Ishikawa (cell line): ENCODE data around the gene CAMTA1.

Experiments
- CEBPB ChIP-seq: IDR thresholded peaks from 2 replicates; pipeline ENCODE4 v1.6.1; 2012
- CREB1 ChIP-seq: IDR thresholded peaks from 2 replicates; pipeline ENCODE4 v1.6.1; 2012; ENCODE audit warnings: low read depth
- EGR1 ChIP-seq: IDR thresholded peaks from 2 replicates; pipeline ENCODE4 v1.6.1; 2012
- EP300 ChIP-seq: IDR thresholded peaks from 2 replicates; pipeline ENCODE4 v1.6.1; 2012; ENCODE audit warnings: borderline replicate concordance
- FOXM1 ChIP-seq: IDR thresholded peaks from 2 replicates; pipeline ENCODE4 v1.6.1; 2012; ENCODE audit warnings: low read depth, borderline replicate concordance
- MAX ChIP-seq: IDR thresholded peaks from 2 replicates; pipeline ENCODE4 v1.6.1; 2012
- NFIC ChIP-seq: IDR thresholded peaks from 2 replicates; pipeline ENCODE4 v1.6.1; 2012
- RAD21 ChIP-seq: IDR thresholded peaks from 2 replicates; pipeline ENCODE4 v1.6.1; 2012; ENCODE audit warnings: low read depth
- REST ChIP-seq: IDR thresholded peaks from 2 replicates; pipeline ENCODE4 v1.6.1; 2012; ENCODE audit warnings: low read depth, mild to moderate bottlenecking
- TAF1 ChIP-seq: IDR thresholded peaks from 2 replicates; pipeline ENCODE4 v1.6.1; 2012; ENCODE audit warnings: low read depth, mild to moderate bottlenecking
- TCF12 ChIP-seq: IDR thresholded peaks from 2 replicates; pipeline ENCODE4 v1.6.1; 2012; ENCODE audit warnings: low read depth
- TEAD4 ChIP-seq: IDR thresholded peaks from 2 replicates; pipeline ENCODE4 v1.6.1; 2012
- YY1 ChIP-seq: IDR thresholded peaks from 2 replicates; pipeline ENCODE4 v1.6.1; 2012; ENCODE audit warnings: low read depth
- ZBTB7A ChIP-seq: IDR thresholded peaks from 2 replicates; pipeline ENCODE4 v1.6.1; 2012; ENCODE audit warnings: low read depth
- TF ChIP-seq, protein P1 (sequence below): IDR thresholded peaks from 2 replicates; pipeline ENCODE4 v1.6.1; 2012

Gene CAMTA1

GRCh38 chr1:6923416-6923815 is 138.2 kb downstream of the CAMTA1 start:
- no peak for TF ChIP-seq RAD21
- TF ChIP-seq FOXM1, result no peak
- TF ChIP-seq EP300, result no peak
- no peak for TF ChIP-seq YY1
- no peak for TF ChIP-seq TAF1
- TF ChIP-seq ZBTB7A, result no peak
- TF ChIP-seq CREB1, result no peak
- no peak for TF ChIP-seq CEBPB
- no peak for TF ChIP-seq REST
- TF ChIP-seq, protein P1, sequence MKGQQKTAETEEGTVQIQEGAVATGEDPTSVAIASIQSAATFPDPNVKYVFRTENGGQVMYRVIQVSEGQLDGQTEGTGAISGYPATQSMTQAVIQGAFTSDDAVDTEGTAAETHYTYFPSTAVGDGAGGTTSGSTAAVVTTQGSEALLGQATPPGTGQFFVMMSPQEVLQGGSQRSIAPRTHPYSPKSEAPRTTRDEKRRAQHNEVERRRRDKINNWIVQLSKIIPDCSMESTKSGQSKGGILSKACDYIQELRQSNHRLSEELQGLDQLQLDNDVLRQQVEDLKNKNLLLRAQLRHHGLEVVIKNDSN, result no peak
- TF ChIP-seq TEAD4, result no peak
- TF ChIP-seq EGR1, result no peak
- TF ChIP-seq TCF12, result no peak
- no peak for TF ChIP-seq MAX
- TF ChIP-seq NFIC, result no peak

DNA sequence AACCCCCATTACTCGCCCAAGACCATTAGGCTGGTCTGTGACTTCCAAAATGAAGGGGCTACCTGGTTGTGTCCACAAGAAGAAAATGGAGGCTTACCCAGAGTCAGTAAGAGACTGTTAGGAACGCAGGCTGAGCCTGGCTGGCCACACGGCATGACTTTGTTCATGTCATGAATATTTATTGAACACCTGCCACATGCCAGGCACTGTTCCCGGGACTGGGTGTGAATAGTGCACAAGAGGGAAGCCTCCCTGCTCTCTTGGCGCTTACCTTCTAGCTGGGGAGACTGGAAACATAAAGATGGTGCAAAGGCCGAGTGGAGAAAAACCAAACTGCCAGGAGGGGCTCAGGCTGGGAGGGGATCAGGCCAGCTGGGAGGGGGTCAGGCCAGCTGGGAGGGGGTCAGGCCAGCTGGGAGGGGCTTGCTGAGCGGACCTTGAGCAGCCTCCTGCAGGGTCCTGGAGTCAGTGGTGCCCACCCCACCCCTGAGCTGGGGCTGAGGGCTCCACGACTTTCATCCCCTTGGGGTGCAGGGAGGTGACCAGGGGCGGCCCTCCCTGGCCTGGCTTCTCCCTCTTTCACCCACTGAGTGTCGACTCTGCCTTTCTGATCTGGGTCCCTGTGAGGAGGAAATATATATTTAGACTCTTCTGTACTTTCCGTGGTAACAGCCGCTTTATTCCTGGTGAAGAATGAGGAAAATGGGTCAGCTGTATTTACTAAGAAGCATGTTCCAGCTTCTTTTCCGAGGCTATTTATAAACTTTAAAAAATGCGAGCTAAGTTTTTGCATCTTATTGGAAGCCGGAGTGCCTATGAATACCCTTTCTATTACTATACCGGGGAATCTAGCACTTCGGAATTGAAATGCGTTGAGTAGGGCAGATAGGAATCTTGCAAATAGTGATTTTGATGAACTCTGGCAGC is 139.0 kb downstream of the CAMTA1 start:
- TF ChIP-seq EP300, result no peak
- TF ChIP-seq CEBPB, result no peak
- TF ChIP-seq TEAD4, result no peak

GRCh38 chr1:6924891-6925290 is 139.6 kb downstream of the CAMTA1 start:
- no peak for TF ChIP-seq EGR1
- TF ChIP-seq ZBTB7A, result no peak
- TF ChIP-seq CEBPB, result no peak
- no peak for TF ChIP-seq TAF1
- TF ChIP-seq TCF12, result no peak
- TF ChIP-seq YY1, result no peak
- TF ChIP-seq FOXM1, result no peak
- no peak for TF ChIP-seq MAX
- TF ChIP-seq, protein P1, result no peak
- TF ChIP-seq RAD21, result no peak
- no peak for TF ChIP-seq TEAD4
- TF ChIP-seq REST, result no peak
- no peak for TF ChIP-seq NFIC
- no peak for TF ChIP-seq EP300
- TF ChIP-seq CREB1, result no peak

GRCh38 chr1:6927626-6928025 is 142.4 kb downstream of the CAMTA1 start:
- TF ChIP-seq REST (no peak), YY1 (no peak), TAF1 (no peak), EGR1 (no peak), RAD21 (no peak), NFIC (no peak), MAX (no peak), CREB1 (no peak), TEAD4 (no peak)
- TF ChIP-seq, protein P1, result no peak
